C4-2B (cell line): ENCODE data around the gene FBXW11.

ENCODE experiments used
- H3K27ac ChIP-seq: fragments of 450-650 bp; 2 replicates; pipeline ENCODE4 v1.5.1; 2017
- CTCF ChIP-seq: fragments of 450-650 bp; conservative IDR thresholded peaks from 2 replicates; pipeline ENCODE4 v1.5.1; 2017; ENCODE audit warnings: mild to moderate bottlenecking
- ZFX ChIP-seq: fragments of 450-650 bp; IDR thresholded peaks from 2 replicates; pipeline ENCODE4 v1.6.1; 2017

Gene FBXW11

DNA sequence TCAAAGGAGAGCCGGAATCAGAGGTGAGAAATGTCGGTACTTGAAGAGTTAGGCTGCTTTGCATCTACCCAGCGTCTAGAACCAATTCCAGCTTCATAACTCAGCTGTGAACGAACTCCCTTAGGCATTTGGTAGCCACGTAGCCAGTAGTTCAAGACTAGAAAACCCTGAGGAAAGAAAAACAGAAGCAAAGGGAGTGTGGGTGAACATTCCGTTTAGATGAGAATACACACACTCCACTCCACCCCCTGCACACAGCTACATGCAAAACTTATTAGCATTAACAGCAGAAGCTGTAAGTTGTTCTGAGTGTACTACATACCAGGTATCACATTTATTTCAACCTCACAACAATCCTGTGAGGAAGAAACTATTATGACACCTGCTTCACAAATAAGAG is 142.5 kb downstream of the FBXW11 start:
- H3K27ac ChIP-seq, result no peak overlapping the region
- TF ChIP-seq CTCF (no peak), ZFX (no peak)

DNA sequence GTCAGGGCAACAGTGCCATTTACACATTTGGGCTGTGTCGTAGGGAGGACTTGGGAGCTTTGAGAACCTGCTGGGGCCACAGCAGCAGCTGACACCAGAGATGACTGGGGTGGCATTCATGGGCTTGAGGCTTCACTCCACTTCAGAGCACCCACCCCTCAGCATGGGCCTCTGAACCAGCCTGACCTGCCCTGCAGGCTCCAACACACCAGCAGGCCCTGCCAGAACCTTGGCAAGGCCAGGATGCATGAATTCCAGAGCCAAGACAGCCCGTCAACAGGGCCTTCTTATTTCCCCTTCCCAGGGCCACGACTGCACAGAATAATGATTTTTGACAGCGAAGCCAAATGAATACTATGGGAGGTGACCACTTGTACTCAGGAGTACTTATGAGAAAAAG is 143.8 kb downstream of the FBXW11 start:
- no peak overlapping the region for H3K27ac ChIP-seq
- TF ChIP-seq CTCF (no peak), ZFX (no peak)

GRCh38 chr5:171861381-171861780 is 145.1 kb downstream of the FBXW11 start:
- no peak for TF ChIP-seq CTCF
- no peak for TF ChIP-seq ZFX
- no peak overlapping the region for H3K27ac ChIP-seq

DNA sequence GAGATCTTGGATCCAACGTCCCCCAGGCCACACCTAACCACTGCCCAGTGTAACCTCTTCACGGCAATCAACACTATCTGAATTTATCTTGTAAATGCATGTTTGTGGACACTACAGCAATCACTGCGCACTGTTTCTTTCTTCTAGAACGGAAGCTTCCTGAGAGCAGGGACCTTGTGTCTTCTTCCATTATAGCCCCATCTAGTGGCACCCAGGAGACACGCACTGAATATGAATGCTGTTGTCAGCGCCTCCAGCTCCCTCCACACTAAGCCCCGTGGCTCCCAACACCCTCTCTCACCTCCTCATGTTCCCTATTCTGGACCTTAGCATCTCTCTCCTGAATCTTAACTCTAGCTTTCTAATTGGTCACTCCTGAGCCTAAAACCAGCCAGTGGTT is 148.1 kb downstream of the FBXW11 start:
- no peak for TF ChIP-seq ZFX
- peak; percentile 49 for TF ChIP-seq CTCF
- no peak overlapping the region for H3K27ac ChIP-seq

- no peak overlapping the region for H3K27ac ChIP-seq
- no peak for TF ChIP-seq ZFX
These were observed 149.0 kb downstream of the FBXW11 start for GRCh38 chr5:171857489-171857876.

GRCh38 chr5:171855798-171856763 is 150.4 kb downstream of the FBXW11 start:
- TF ChIP-seq CTCF (no peak), ZFX (no peak)

GRCh38 chr5:171855265-171855664 is 151.2 kb downstream of the FBXW11 start:
- no peak overlapping the region for H3K27ac ChIP-seq
- TF ChIP-seq ZFX, result no peak
- TF ChIP-seq CTCF, result no peak

More at GRCh38 chr5:171855798-171856763, 150.4 kb downstream of the FBXW11 start:
- no peak overlapping the region for H3K27ac ChIP-seq

DNA sequence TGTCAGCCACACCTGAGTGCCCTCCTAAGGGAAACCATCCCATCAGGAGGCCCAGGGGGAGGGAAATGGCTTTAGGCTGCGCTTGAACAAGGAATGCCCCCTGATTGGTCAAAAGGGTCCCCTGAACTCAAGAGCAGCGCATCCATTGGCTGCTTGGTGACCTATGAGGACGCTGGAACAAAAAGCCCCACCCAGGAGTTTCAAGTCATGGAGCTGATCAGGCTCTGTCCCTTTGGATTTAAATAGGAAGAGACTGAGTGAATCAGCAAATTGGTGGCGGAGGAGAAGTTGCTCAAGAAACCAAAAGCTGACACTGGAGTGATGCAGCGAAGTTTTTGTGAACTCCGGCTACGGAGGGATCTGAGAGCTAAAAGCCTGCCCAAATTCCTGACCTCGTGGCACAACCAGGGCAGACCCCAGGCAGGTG is 154.2 kb downstream of the FBXW11 start:
- TF ChIP-seq CTCF (no peak), ZFX (no peak)

More for the DNA sequence above, 154.2 kb downstream of the FBXW11 start:
- H3K27ac ChIP-seq, result no peak overlapping the region
